ENCODE results near the gene ATXN1.

The ATXN1 gene

GRCh38 chr6:16676978-16677377 is 84.3 kb downstream of the ATXN1 start (continued):
- TF ChIP-seq ZNF114 (tag by site-specific recombination; IDR thresholded peaks at IDR 0.05) (no peak), ZNF274 (IDR thresholded peaks at IDR 0.05; ENCODE audit: low read length) (no peak), ZNF274 (tag by site-specific recombination; IDR thresholded peaks at IDR 0.05; ENCODE audit: borderline replicate concordance) (no peak), ZNF398 (tag by site-specific recombination; IDR thresholded peaks at IDR 0.05) (no peak), ZBTB44 (tag by site-specific recombination; IDR thresholded peaks at IDR 0.05) (no peak), ZNF140 (tag by site-specific recombination; IDR thresholded peaks at IDR 0.05) (no peak), ZNF37A (tag by site-specific recombination; IDR thresholded peaks at IDR 0.05) (no peak), ZNF621 (tag by site-specific recombination; IDR thresholded peaks at IDR 0.05) (no peak), ZNF362 (tag by site-specific recombination; IDR thresholded peaks at IDR 0.05) (0 out of 2 replicates have a peak, but pooled peaks have one; percentile 55), PATZ1 (tag by site-specific recombination; IDR thresholded peaks at IDR 0.05) (no peak), ZNF121 (tag by site-specific recombination; IDR thresholded peaks at IDR 0.05) (no peak), ZNF558 (tag by site-specific recombination; IDR thresholded peaks at IDR 0.05) (no peak), KLF16 (tag by site-specific recombination; IDR thresholded peaks at IDR 0.05) (no peak), ZNF544 (tag by site-specific recombination; IDR thresholded peaks at IDR 0.05) (no peak), MEIS1 (CRISPR knock-in tag; IDR thresholded peaks at IDR 0.05; ENCODE audit: borderline replicate concordance) (no peak), ZNF433 (tag by site-specific recombination; IDR thresholded peaks at IDR 0.05; ENCODE audit: low read depth) (no peak), ZNF175 (tag by site-specific recombination; IDR thresholded peaks at IDR 0.05) (no peak), SETDB1 (IDR thresholded peaks at IDR 0.05; ENCODE audit: insufficient read length, low read length) (no peak), ZBTB21 (tag by site-specific recombination; IDR thresholded peaks at IDR 0.05) (no peak), SP7 (tag by site-specific recombination; IDR thresholded peaks at IDR 0.05) (no peak), ZFP41 (tag by site-specific recombination; IDR thresholded peaks at IDR 0.05; ENCODE audit: borderline replicate concordance) (no peak)

GRCh38 chr6:16676376-16676775 is 84.9 kb downstream of the ATXN1 start:
- H3K27ac ChIP-seq (ENCODE audit: extremely low read depth, low read depth, low read length) = no peak overlapping the region
- CTCF ChIA-PET = no interaction called here
- no peaks in the 10 kb centered on the region; a peak in 1 of 3 replicates for H3K36me3 ChIP-seq (ENCODE audit: control insufficient read depth in 2 of 2, insufficient read depth in 1 of 2, low read length in 2 of 2)
- H3K9me3 ChIP-seq (ENCODE audit: control insufficient read depth, insufficient read depth, low read depth, low read length) = no peaks in the 10 kb centered on the region
- POLR2A ChIA-PET = no interaction called here
- H3K4me3 ChIP-seq (ENCODE audit: low read depth, low read length) = no peak overlapping the region
- peaks cover 21% of the 10 kb centered on the region for H3K4me1 ChIP-seq (ENCODE audit: control insufficient read depth, insufficient read depth, low read length)
- TF ChIP-seq ZNF19 (tag by site-specific recombination; IDR thresholded peaks at IDR 0.05; ENCODE audit: low read depth) = no peak
- no peak for TF ChIP-seq SCRT2 (tag by site-specific recombination; IDR thresholded peaks at IDR 0.05)
- TF ChIP-seq IKZF3 (tag by site-specific recombination; IDR thresholded peaks at IDR 0.05) = no peak
- no peak for TF ChIP-seq ZXDB (tag by site-specific recombination; IDR thresholded peaks at IDR 0.05)
- no peak for TF ChIP-seq ZBTB11 (tag by site-specific recombination; conservative IDR thresholded peaks at IDR 0.05; ENCODE audit: low read depth)
- TF ChIP-seq ZNF692 (tag by site-specific recombination; IDR thresholded peaks at IDR 0.05) = no peak
- TF ChIP-seq HOXA7 (CRISPR knock-in tag; IDR thresholded peaks at IDR 0.05; ENCODE audit: borderline replicate concordance) = no peak
